Endodermal cell (in vitro differentiated cells): ENCODE data around the gene TULP3. TPM values are rescaled to one million over a fixed set of nuclear protein-coding genes. Genes with fewer than 3 reads are reported as not detected.

Source experiments
- DNase-seq: peaks from one replicate; pipeline ENCODE4 v3.0.0-alpha.2; 2017
- H3K27ac ChIP-seq: 2 replicates; pipeline ENCODE4 v1.5.1; 2013; ENCODE audit warnings: mild to moderate bottlenecking, low read depth, low read length, moderate library complexity
- H3K27me3 ChIP-seq: 2 replicates; pipeline ENCODE4 v1.6.1; 2013; ENCODE audit warnings: mild to moderate bottlenecking, low read length, moderate library complexity; ENCODE audit not compliant: insufficient read depth, control insufficient read depth, poor library complexity, severe bottlenecking
- H3K36me3 ChIP-seq: 2 replicates; pipeline ENCODE4 v1.7.0; 2013; ENCODE audit warnings: mild to moderate bottlenecking, low read length, moderate library complexity; ENCODE audit not compliant: control insufficient read depth, insufficient read depth
- H3K4me1 ChIP-seq: one replicate; pipeline ENCODE4 v1.7.0; 2013; ENCODE audit warnings: low read length; ENCODE audit not compliant: control insufficient read depth, insufficient read depth
- H3K4me3 ChIP-seq: 2 replicates; pipeline ENCODE4 v1.5.1; 2013; ENCODE audit warnings: mild to moderate bottlenecking, low read length, moderate library complexity
- H3K9ac ChIP-seq: 2 replicates; pipeline ENCODE4 v1.6.1; 2013; ENCODE audit warnings: mild to moderate bottlenecking, low read length, moderate library complexity; ENCODE audit not compliant: poor library complexity, severe bottlenecking; ENCODE audit errors: extremely low read depth
- H3K9me3 ChIP-seq: 2 replicates; pipeline ENCODE4 v1.6.1; 2013; ENCODE audit warnings: mild to moderate bottlenecking, low read length, moderate library complexity; ENCODE audit not compliant: control insufficient read depth
- H3K27ac Mint-ChIP-seq: 2 replicates; pipeline ENCODE4 v1.8.0; 2020; ENCODE audit warnings: mixed read lengths
- H3K27me3 Mint-ChIP-seq: 2 replicates; pipeline ENCODE4 v1.8.0; 2021; ENCODE audit warnings: mild to moderate bottlenecking, mixed read lengths; ENCODE audit not compliant: insufficient read depth
- H3K36me3 Mint-ChIP-seq: 2 replicates; pipeline ENCODE4 v1.8.0; 2020; ENCODE audit warnings: low read depth, mixed read lengths
- H3K4me1 Mint-ChIP-seq: 2 replicates; pipeline ENCODE4 v1.8.0; 2020; ENCODE audit warnings: mixed read lengths
- H3K4me3 Mint-ChIP-seq: 2 replicates; pipeline ENCODE4 v1.8.0; 2020; ENCODE audit warnings: mild to moderate bottlenecking, moderate library complexity, mixed read lengths
- H3K9me3 Mint-ChIP-seq: 2 replicates; pipeline ENCODE4 v1.8.0; 2020; ENCODE audit warnings: mild to moderate bottlenecking, mixed read lengths
- CTCF ChIP-seq: fragments of 200-600 bp; sonication (generic); conservative IDR thresholded peaks from 2 replicates; pipeline ENCODE4 v1.5.0; 2021; ENCODE audit warnings: antibody characterized with exemption, mild to moderate bottlenecking
- WGBS, 2 experiments: methylation state at CpG; one replicate each; pipeline versions ENCODE4 v1.1.5 to v1.1.7; 2013; ENCODE audit warnings: missing lambda C conversion rate in 2 of 2, mixed read lengths in 1 of 2; ENCODE audit not compliant: insufficient coverage in 1 of 2, insufficient read length in 1 of 2; 5-methylcytosine and 5-hydroxymethylcytosine counted together
- total RNA-seq, 2 donors: library from RNA; stranded (reverse); fragmentation: NEBNext Ultra II Directional in 1 of 2; extraction: Animal tissue kit (Norgen Biotek cat#: 25700) in 1 of 2; gene quantifications; 2 replicates in 1 of 2; 3 replicates in 1 of 2; pipeline ENCODE4 v1.2.1, GENCODE V29; 2021

TULP3 gene
- total RNA-seq, 2 donors from 2014 or later, result 28.1 to 47.9 TPM

- Mint-ChIP-seq H3K4me3 (no peak overlapping the region), H3K36me3 (peaks cover 54% of the 10 kb centered on the region), H3K27me3 (no peaks in the 10 kb centered on the region), H3K9me3 (peaks cover 35% of the 10 kb centered on the region), H3K4me1 (peaks cover 5% of the 10 kb centered on the region), H3K27ac (no peak overlapping the region)
- no peaks in the 10 kb centered on the region for H3K27me3 ChIP-seq
- H3K4me1 ChIP-seq, result no peaks in the 10 kb centered on the region
- WGBS, 2 experiments, result 92 to 98% methylated on average over 4 to 5 of the region's 5 CpGs
- peak overlapping the region; percentile 64 for H3K4me3 ChIP-seq
- peaks cover 31% of the 10 kb centered on the region for H3K36me3 ChIP-seq
- no peak overlapping the region for H3K27ac ChIP-seq
- TF ChIP-seq CTCF, result no peak
- H3K9me3 ChIP-seq, result peaks cover 19% of the 10 kb centered on the region
- peak; percentile 65 for DNase-seq
- no peak overlapping the region for H3K9ac ChIP-seq
These were observed 97.8 kb downstream of the TULP3 start for GRCh38 chr12:2988494-2988893.

Other genes with a start within 250 kb of the TULP3 start
- gene FKBP4, start 95.9 kb upstream of the TULP3 start, total RNA-seq, result 100 to 1,000 TPM; 139 to 253 TPM
- 10 to 100 TPM; 22.5 to 59.5 TPM for gene ITFG2, start 78.2 kb upstream of the TULP3 start, total RNA-seq
- gene NRIP2, start 55.9 kb upstream of the TULP3 start, total RNA-seq, result not detected
- under 1 TPM; 0.22 to 0.29 TPM for gene TEX52, start 33.9 kb upstream of the TULP3 start, total RNA-seq
- gene FOXM1, start 13.7 kb upstream of the TULP3 start, total RNA-seq, result 100 to 1,000 TPM in 1 of 2 donors, 10 to 100 TPM in 1; 93.9 to 147 TPM
- 10 to 100 TPM; 64.9 to 70.0 TPM for gene RHNO1, start 13.7 kb upstream of the TULP3 start, total RNA-seq
- 10 to 100 TPM; 35.7 to 82.5 TPM for gene TEAD4, start 68.5 kb downstream of the TULP3 start, total RNA-seq
- gene TSPAN9, start 186.5 kb downstream of the TULP3 start, total RNA-seq, result 10 to 100 TPM; 31.9 to 80.8 TPM